Mesenteric fat pad (tissue), 1 donor: ENCODE results near the gene ARHGAP12. TPM values are rescaled to one million over a fixed set of nuclear protein-coding genes. Genes with fewer than 3 reads are reported as not detected.

Experiments
- DNase-seq: peaks from one replicate; pipeline ENCODE4 v3.0.0-alpha.2; 2020; ENCODE audit warnings: low spot score
- total RNA-seq: library from RNA; stranded (reverse); fragmentation: NEBNext Ultra II Directional; extraction: Animal tissue kit (Norgen Biotek cat#: 25700); gene quantifications from one replicate; pipeline ENCODE4 v1.2.1, GENCODE V29; 2021
- donor health status: DM: yes; HTN: yes; CAD: no.

ARHGAP12 gene
- total RNA-seq, 1 donor from 2014 or later = 22.0 TPM

- no peak for DNase-seq
Observed at GRCh38 chr10:31884386-31884785, 44.2 kb downstream of the ARHGAP12 start.

DNA sequence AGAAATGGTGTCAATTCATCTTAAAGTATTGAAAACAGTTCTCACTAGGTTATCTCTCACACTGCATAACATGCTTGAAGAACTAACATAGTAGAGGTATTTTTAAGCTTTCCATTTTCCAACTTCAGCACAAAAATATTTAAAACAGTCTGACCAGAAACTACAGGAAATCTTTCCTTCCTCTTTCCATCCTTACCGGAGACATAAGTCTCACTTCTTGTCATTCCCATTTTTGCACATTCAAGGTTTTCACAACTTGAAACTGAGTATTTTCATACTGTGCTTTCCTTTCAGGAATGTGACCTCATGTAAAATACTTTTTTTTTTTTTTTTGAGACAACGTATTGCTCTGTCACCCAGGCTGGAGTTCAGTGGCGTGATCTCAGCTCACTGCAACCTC, 45.2 kb downstream of the ARHGAP12 start:
- no peak for DNase-seq

- no peak for DNase-seq
Observed at GRCh38 chr10:31878486-31878885, 50.1 kb downstream of the ARHGAP12 start.

DNA sequence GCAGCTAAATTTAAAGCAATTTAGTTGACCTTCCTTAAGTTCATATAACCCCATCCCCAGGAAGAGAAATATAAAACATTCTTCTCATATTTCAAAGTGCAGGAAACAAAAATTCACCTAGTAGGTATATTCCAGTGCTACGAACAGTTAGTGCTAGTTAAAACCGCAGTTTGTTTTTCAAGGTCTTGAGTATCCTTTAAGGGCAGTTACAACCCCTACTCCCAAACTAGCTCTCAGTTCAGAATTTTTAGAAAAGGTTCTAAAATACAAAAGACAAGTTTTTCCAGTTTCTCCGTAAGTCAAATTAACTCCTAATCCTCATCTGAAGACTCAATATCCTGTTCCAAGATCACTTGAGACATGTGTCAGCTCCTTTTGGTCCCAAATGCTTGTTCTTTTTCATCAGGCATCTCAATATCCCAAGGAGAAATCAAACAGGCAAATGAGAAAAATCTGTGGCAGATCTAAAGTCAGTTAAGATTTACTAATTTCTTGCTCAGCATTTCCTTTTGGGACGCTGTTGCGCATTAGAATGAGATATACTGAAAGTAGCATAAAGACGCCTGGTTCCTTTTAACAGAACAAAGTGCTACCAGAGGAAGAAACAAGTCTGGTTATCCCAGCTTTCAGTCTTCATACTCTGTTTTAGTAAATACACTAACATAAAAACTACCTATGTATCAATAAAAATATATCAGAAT, 51.8 kb downstream of the ARHGAP12 start:
- no peak for DNase-seq

DNA sequence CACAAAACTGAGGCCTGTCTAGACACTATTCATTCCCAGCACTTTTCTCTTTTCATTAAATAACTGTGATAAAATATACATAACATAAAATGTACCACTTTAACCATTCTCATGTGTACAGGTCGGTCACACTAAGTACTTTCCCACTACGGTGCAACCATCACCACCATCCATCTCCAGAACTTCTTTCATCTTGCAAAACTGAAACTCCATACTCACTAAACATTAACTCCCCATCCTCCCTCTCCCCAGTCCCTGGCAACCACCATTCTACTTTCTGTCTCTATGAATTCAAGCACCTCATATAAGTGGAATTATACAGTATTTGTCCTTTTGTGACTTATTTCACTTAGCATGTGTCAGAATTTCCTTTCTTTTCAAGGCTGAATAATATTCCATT, 53.0 kb downstream of the ARHGAP12 start:
- no peak for DNase-seq

DNA sequence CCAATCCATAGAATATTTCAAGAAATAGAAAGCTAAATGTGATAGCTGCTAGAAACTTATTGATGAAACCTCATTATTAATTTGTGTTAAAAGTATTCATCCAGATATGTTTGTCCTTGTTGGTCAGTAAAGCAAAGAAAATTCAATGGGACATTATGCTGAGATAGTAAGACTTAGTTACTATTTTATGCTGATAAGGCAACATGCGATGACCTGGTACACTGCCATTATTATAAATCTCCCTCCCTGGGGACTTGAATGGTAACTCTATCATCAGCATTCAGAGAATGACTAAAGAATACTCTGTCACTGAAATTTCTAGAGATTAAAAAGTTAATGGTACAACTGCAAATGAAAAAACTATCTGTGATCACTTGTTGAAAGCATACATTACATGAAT, 54.9 kb downstream of the ARHGAP12 start:
- no peak for DNase-seq

GRCh38 chr10:31871266-31872065, 57.2 kb downstream of the ARHGAP12 start:
- DNase-seq = no peak

- no peak for DNase-seq
Observed at GRCh38 chr10:31867646-31868045, 61.0 kb downstream of the ARHGAP12 start.

DNA sequence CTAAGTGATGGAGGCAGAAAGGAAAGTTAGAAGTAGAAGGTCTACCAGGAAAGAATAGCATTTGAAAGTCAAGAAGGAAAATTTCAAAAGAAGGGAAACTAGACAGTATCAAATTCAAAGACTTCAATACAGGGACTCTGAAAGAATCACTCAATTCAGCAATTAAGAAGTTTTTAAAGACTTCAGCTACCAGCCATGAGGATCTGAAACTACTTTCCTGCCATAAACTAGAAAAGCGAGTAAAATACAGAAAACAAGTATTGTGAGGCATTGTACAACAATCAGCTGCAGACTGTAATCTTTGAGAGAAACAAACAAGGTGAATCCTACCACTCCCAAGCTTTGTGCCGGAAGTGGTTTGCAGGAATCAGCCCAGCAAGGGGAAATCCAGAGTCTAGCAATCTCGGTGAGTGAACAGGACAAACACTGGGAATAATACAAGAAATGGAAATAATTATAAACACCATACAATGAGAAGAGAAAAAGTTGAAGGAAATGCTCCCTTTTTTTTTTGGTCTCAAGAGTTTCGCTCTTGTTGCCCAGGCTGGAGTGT, 62.4 kb downstream of the ARHGAP12 start:
- DNase-seq = no peak

DNA sequence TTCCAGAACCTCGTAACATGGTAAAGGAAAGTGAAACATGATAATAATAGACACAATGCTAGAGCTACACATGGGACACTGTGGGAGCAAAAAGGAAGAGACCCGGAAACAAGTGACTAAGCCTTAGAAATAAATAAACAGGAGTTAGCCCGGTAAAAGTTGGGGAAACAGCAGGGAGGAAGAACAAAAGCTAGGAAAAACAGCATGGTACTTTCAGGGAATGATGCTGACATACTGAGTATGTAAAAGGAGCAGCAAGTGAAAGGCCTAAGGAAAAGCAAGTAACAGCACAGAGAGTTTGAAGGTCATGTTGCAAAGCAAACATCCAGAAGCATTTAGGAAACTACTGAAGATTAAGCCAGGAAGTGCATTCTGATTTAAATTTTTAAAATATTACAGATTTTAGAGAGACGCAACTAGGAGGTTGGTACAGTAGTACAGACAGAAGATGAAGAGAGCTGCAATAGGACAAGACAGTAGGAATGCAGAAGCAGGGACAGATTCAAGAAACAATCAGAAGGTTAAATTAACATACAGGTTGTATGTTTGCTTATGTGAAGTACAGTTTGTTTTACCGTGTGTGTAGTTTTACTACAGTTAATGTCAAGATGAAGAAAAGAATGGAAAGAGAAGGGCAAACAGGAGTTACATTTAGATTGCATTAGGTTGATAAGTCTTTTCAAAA, 63.7 kb downstream of the ARHGAP12 start:
- no peak for DNase-seq

DNA sequence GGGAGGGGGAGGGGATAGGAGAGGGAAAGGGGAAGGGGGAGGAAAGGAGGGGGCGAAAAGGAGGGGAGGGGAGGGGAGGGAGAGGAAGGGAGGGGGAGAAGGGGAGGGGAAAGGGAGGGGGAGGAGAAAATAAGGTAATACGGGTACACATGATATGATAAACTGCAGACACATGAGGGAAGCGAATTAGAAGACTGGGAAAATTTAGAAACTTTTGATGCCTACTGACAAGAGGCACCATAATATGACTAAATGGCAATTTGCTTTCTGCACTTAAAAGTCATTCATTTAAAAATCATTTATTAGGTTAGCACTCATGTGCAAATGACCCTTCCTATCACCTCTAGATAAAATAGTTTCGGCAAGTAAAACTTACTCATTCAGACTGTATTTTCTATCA, 73.6 kb downstream of the ARHGAP12 start:
- DNase-seq = no peak

DNA sequence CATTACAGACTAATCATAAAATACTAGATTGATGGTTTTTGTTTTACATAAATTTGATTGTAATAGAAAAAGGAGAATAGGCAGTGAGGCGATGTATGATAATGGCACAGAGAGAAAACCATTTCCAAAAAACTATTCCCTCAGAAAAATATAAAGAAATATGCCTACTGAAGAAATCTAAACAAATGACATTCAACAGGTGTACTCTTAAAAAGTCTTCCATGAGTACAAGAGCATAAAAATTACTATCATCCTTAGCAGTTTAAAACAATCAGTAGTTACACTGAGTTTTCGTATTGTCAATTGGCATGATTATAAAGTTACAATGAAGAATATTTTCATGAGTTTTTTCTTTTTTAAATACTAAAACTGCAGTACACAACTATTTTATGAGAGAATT, 75.0 kb downstream of the ARHGAP12 start:
- DNase-seq = no peak

DNA sequence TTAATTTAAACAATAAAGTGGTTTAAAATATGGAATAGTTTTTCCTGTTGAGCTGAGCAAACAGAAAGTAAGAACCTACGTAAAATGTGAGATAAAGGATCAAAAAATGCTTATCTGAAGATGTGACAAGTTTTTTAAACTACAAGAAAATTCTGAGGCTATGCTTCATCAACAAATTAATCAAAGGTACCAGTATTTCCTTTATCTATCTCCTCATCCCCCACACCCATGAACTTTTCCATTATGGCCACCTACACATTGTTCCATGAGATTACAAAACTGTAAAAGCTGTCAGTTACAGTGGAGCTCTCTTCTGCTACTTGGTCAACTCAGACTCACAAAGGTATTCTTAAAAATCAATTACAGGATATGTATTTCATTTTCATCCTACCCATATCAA, 77.4 kb downstream of the ARHGAP12 start:
- DNase-seq = no peak

DNA sequence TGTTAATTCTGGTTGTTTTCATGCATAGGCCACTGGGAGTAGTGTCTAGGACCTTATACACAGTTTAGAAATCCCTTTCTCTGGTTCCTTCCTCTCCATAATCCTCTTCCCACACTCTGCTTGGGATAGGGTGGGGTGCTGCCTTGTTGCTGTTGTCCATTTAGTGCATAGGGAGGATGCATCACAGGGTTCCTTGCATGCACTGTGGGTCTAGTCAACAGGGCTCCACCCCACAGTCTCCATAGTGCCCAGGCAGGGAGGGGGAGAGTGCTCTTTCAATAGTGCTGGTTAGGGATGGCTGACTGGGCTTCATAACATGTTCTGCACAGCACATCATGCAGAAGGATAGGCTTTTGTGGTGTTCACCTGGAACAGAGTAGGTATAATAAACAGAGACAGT, 81.1 kb downstream of the ARHGAP12 start:
- DNase-seq = no peak

DNA sequence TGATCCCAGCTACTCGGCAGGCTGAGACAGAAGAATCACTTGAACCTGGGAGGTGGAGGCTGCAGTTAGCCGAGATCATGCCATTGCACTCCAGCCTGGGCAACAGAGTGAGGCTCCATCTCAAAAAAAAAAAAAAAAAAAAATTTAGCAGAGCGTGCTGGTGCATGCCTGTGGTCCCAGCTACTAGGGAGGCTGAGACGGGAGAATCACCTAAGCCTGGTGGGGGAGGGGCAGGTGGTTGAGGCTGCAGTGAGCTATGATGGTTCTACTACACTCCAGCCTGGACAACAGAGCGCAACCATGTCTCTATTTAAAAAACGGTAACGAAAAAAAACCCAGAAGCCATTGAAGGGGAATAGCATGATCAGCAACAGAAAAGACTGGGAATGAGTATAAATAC, 89.9 kb downstream of the ARHGAP12 start:
- no peak for DNase-seq

GRCh38 chr10:31838065-31838464, 90.6 kb downstream of the ARHGAP12 start:
- DNase-seq = no peak

GRCh38 chr10:31836569-31837406, 91.8 kb downstream of the ARHGAP12 start:
- DNase-seq = no peak

GRCh38 chr10:31833753-31834152, 94.9 kb downstream of the ARHGAP12 start:
- no peak for DNase-seq

- no peak for DNase-seq
Observed at GRCh38 chr10:31832261-31832660, 96.4 kb downstream of the ARHGAP12 start.

GRCh38 chr10:31830887-31831286, 97.7 kb downstream of the ARHGAP12 start:
- DNase-seq = no peak

GRCh38 chr10:31829776-31830175, 98.9 kb downstream of the ARHGAP12 start:
- DNase-seq = no peak
